HG03521 (cell line): Measurements from ENCODE around the gene HEMK1.

Experiments
- ATAC-seq: cut with Tn5 transposase; IDR thresholded peaks from one replicate; pipeline ENCODE4 v1.9.1; 2021; ENCODE audit warnings: mild to moderate bottlenecking, moderate library complexity; ENCODE audit not compliant: unreplicated experiment

The HEMK1 gene

DNA sequence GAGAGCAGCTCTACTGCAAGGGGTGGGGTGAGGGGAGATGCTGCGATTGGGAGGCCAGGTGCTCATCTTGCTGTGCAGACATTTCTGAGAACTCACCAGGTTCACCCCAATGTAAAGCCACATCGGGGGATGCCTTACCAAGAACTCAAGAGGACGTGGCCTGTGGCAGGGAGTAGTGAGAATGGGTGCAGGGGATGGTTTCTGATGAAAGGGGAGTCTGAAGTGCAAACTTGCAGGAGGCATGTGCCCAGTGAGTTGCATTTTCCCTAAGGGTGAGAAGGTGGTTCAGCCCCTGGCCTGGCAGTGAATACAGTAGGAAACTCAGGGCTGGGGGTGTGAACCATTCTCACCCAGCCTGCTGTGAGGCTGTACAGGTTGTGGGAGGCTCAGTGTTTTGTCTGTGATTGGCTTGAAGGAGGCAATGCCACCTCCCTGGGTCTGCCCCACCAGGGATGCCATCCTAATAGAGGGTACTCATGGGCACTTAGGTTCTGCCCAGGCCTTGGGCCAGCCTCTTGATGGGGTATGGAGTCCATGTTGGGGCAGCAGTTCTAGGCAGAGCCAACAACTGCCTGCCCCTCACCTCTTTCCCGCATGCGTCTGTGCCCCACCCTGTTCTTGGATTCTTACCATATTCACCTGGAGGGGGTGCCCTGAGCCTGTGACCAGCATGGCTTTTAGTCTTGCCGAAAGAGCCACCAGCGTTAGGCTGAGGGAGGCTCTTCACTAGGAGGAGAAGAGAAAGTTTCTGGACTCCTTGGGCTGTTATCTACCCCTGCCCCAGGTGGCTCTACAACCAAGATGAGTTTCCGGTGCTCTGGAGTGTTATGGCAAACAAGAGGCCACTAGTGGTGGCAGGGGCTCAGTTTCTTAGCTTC lies 4.5 kb downstream of the HEMK1 start:
- no peak for ATAC-seq

DNA sequence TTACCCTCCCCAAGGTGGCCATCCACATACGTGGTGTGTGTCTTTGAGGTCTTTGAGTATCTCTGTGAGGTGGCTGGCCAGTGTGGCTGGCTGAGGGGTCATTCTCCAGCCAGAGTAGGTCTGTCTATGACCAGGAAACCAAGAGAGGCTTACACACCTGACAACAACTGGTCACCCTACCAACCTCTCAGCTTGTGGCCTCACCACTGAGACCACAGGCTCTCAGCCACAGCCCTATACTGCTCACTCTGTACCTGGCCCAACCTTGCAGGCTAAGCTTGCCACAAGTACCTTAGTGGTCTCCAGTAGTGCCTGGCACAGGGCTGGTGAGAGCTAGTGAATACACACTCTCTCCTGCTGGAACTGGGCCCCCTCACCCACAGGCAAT lies 5.1 kb downstream of the HEMK1 start:
- no peak for ATAC-seq

DNA sequence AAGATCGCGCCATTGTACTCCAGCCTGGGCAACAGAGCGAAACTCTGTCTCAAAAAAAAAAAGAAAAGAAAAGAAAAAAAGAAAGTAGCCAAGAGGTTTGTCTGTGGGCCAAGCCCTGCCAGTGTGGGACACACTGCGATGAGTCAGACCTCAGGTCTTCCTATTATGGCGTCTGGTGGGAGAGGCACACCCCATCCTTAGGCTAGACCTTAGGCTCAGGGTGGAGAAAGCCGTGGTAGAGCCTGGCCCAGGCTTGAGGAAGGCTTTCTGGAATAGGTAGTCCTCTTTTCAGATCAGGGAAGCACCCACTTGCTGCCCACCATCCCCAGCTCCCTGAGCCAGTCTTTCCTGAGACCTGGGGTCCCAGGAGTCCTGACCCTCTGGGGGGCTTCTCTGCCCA lies 6.0 kb downstream of the HEMK1 start:
- no peak for ATAC-seq

DNA sequence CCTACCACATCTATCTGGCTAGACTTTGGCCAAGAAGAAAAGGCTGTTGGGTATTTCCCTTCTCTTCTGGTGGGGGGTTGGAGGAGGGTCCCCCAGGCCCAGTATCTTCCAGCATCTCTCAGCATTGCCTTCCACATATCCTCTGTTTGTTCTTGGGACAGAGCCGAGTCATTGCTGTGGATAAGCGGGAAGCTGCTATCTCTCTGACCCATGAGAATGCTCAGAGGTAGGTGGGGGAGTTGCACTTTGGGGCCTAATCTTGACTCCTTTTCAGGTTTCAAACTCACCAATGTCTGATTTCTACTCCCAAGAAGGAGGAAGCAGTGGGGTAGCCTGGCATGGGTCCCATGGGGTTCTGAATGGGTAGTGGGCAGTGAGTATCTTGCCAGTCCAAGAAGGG lies 8.0 kb downstream of the HEMK1 start:
- no peak for ATAC-seq

DNA sequence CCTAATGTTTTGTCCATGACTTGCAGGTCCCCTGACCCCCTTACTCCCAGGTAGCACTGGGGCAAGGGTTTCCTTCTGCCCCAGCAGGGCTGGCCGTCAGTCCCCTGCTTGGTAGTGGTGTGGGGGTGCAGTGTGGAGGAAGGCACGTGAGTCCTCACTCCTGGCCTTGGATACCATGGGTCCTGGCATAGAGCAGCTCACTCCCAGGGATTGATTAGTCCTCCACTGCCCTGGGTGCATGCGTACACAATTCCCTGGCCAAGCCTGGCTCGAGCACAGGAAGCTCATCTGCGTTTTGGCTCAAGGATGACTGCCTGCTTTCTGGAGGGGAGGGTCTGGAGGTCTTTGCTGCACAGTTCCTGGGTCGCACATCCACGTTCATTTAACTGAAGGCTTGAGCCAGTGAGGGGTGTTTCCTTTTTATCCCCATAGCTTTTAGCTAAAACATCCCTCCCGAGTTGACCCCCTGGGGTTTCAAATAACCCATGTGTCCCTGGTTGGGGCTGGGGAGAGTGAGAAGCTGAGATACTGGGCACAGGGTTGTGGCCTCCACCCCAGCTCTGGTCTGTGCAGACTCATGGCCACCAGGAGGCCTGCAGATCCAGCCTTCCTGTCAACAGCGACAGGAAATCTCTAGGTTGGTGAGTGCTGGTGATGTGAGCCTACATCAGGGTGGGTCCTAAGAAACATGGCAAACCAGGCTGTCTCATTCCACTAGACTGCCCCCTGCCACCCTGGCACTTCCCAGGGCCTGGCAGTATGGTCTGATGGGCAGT lies 11.5 kb downstream of the HEMK1 start:
- no peak for ATAC-seq

DNA sequence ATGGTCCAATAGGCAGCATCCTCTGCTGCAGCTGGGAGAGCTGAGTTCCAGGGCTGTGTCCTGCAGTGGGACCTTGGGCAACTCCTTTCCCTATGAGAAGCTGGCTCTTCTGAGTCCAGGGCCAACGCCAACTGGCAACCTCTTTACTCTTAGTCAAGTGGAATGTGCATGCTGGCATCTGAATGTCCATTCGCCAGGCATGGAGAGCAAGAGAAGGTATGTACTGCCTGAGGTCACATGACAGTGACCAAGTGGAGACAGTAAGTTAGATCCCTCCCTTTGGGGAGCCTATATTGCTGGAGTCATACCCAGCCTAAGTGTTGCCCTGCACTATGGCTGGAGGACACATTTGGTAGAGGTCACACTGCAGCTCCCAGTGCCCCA lies 12.1 kb downstream of the HEMK1 start:
- no peak for ATAC-seq

DNA sequence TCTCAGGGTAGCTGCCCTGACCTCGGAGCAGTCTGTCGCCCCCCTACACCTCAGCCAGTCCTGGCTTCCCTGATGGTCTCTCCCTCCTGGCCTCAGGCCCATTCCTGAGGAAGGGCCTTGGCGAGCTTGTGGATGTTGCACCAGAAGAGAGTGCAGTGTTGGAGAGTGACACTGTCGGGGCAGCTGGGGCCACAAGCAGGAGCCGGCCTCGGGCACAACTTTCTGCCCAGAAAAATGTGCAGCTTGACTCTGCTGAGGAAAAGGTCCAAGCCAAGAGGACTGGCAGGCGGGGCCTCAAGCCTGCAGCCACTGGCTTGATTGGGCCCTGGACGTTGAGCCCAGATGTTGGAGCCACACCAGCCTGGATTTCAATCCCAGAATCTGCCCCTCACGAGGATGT lies 12.8 kb downstream of the HEMK1 start:
- no peak for ATAC-seq

DNA sequence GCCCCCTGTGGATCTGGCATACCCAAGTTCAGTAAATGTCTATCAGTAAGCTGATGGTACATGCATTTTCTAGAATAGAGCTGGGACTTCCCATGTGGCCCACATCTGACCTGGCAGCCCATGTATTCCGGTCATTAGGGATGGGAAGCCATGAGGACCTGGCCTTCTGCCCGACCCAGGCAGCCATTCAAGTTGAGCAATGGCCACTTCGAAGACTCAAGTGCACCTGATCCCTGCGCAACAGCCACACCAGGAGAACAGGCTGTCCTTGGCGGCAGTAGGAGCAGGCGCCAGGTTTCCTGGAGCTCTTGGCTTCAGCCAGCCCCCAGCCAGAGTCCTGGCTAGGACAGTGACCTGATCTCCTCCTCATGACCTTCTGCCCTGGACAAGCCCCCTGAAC lies 14.6 kb downstream of the HEMK1 start:
- no peak for ATAC-seq

DNA sequence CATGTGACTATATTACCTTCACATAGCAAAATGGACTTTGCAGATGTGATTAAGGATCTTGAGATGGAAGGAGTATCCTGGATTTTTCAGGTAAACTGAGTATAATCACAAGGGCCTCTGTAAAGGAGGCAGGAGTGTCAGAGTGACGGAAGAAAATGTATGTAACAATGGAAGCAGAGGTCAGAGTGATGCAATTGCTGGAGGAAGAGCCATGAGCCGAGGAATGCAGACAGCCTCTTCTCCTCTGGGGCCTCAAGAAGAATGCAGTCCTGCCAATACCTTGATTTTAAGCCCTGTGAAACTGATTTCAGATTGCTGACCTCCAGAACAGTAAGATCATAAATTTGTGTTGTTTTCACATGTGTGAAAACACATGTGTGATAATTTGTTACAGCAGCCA lies 15.1 kb downstream of the HEMK1 start:
- ATAC-seq: no peak

DNA sequence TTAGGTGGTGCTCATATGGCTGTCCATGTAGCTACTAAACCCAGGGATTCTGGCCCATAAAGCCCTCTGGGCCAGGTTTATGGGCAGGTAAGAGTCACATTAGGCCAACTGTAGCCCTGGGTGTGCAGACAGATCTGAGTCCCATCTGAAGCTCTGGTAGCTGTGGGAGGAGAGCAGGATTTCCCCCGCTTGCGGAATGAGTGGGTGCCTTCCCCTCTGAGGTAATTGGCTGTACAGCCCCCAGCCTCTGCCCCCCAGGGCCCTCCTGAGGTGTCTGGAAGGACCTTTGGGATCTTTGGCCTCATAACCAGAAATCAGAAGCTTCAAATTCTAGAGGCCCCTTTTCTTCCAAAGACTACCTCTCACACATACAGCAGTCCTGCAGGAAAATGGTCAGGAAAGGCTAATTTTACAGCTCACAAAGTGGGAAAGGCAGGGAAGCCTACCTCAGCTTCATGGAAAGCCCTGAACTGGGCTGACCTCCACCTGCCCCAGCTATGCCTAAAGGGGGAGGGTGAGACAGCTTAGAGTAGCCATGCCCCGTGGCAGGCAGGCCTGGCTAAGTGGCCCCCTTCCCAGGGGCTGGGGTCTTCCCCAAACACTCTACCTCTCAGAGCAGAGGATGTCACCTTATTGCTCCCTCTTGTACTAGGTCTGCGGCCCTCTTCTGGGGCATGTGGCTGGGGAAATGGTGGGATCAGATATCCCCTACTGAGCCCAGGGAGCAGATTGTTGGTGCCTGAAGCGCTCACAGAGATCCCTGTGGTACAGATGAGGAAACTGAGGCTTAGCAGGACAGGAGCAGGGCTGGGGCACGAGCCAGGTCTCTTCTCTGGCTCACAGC lies 16.8 kb downstream of the HEMK1 start:
- ATAC-seq: no peak

DNA sequence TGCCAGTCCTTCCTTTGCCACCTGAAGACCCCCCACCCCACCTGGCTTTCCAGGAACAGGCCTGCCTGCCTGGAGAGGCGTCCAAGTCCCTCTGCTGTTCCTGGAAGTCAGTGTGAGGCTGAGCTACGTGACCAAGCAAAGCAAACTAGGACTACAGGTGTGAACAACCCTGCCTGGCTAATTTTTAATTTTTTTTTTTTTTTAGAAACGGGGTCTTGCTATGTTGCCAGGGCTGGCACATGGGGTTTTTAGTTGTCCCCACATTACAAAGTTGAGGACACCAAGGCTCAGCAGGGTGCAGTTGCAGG lies 17.4 kb downstream of the HEMK1 start:
- no peak for ATAC-seq

DNA sequence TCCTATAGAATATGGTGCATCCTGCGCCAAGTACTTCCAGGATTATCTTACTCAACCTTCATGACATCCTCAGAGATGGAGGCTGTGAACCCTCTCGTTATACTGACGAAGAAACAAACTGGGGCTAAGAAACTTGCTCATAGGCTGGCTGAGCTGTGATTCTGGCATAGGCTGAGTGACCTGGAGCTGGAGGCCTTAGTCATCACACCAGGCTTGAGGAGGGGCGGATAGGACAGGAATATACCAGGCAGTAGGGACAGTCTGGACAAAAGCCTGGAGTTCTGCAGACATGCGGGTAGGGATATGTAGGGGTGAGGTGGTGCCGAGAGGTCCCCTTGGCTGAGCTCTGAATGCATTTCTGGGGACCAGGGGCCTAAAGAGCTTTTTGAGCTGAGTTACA lies 18.1 kb downstream of the HEMK1 start:
- no peak for ATAC-seq

DNA sequence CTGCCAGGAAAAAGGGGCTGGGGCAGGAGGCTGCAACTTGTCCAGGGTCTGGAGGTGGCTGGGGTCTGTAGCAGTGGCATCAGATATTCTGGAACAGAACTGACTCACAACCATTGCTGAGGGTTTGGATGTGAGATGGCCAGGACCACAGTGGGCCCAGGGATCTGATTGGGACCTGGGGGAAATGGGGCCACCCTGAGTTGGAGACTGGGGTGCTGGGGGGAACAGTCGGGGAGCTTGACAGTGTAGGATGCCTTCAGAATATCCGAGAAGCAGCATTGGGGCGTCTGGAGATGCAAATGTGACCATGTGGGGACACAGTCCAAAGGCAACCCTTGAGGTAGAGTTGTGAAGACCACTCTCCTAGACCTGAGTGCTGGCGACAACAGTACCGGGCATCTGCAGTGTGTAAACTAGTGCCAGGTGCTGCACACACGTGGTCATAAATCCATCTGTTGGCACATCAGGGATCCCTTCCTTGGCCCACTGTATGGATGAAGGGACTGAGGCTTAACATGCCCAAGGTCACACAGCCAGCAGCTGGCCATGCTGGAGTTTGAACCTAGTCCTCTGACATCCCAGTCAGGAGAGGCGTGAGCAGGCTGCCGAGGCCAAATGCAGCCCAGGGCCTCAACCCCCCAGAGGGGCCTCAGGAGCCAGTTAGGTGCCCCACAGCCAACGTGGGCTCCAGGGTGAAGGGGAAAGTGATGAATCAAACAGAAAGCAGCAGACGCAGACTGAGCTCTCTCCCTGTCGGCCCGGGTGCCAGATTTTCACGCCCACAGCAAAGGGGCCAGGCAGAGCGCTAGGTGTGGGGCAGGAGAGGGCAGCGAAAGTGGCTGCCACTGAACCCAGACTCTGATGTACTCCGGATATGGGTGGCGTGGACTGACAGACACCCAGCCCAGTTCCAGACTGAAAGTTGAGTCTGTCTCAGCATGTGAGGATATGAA lies 18.8 kb downstream of the HEMK1 start:
- no peak for ATAC-seq

DNA sequence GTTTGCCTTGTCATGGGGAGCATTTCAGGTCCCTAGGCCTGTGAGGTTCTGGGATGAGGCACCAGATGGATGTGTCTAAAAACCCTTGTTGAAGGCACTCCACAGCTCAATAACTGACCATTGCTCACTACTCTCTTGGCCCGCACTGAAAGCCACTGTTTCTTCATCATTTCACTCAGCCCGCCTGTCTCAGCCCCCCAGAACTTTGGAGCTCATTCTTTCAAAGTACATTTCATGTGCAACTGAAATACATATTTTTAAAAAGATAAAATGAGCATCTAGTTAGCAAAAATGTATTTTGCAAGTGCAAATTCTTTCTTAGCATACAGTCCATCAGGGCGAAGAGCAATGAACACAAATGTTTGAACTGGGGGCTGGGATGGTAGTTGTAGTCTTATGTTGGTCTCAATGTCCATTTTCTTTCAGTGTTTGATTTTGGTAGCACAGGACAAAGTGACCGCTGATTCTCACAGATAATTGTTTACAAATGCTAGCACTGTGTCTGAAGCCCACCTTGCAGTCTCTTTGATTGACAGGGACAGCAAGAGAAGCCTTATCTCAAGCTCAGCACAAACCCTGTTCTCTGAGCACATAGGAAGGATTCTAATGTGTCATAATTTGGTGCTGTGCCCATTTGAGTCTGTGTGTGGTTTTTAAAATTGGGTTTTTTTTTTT lies 19.6 kb downstream of the HEMK1 start:
- ATAC-seq: no peak

DNA sequence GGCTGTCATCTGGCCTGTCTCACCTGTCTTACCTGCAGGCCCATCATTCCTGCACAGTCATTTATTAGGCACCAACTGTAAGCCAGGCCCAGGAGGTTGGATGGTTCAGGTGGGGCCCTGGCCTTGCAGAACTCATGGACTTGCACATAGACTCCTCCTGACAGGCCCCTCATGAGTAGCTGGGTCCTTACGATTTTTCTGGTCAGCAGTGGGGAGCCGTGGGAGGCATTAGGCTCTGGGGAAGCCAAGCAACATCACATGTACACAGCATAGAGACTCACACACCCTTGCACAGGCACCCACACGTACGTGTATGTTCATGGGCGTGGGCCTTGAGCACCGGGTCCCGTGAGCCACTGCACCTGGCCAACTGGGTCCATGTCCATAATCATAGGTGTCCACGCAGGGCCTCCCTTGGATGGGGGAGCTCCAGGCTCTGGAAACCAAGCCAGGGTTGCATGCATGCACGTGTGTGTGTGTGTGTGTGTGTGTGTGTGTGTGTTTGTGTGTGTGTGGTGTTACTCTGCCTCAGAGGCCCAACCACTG lies 21.9 kb downstream of the HEMK1 start:
- no peak for ATAC-seq

DNA sequence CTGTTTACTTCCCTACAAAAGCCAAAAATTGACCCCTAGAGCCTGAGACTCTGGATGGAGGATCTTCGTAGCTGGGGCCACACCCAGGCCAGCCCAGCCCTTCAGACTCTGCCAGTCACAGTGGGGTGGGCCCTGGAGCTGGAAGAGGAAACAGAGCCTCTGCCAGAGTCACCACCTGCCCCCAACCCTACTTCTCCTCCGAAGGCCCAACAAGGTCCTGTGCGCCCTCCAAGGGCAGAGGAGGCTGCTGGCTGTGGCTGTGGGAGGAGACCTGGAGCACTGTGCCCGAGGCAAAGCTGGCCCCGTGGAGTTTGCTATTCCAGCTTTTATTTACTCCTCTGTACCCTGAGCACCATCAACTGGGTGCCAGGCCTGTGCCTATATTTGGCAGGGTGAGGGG lies 23.2 kb downstream of the HEMK1 start:
- no peak for ATAC-seq

DNA sequence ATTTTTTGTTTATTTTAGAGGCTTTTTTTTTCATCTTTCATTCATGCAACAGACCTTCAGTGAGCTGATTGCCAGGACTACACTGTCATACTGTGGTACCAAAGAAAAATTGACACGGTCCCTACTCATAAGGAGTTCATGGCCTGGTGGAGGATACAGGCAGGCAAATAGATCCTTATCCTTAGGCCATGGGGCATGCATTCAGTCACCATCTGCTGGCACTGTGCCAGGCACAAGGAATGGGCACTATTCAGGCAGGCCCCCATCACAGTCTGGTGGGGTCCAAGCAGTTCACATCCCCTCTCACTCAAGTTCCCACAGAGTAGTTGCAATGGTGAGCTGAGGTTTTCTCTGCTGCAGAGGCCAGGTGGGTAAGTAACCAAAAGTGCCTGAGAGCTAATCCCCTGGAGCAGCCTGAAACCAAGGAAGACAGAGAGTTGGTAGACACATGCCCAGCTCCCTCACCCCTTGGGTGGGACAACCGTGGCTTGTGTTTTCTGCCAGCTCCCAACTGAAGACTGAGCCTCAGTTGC lies 25.0 kb downstream of the HEMK1 start:
- no peak for ATAC-seq

DNA sequence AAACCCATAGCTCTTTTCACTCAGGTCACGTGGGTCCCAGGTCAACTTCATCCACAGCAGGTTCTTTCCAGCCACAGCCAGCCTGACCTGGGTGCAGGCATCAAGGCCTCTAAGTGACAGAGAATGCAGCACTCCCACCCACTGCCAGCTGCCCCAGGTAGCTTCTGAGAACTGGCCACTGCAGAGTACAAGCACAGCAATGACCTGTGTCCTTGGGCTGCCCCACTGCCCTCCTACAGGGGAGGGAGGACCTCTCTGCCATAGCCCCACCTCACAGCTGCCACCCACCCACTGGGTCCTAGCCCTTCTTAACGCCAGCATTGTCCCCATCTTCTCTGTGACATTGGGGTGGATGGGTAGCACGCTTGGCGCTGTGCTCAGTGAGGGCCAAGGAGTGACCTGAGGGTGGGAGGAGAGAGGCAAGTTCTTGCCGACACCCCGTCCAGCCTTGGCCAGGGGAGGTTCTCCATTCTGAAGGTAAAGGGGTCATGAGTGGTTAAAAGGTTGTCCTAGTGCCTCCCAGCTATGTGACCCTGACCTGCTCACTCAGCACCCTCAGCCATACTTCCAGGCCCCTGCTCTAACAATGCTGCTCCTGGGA lies 29.9 kb downstream of the HEMK1 start:
- no peak for ATAC-seq

DNA sequence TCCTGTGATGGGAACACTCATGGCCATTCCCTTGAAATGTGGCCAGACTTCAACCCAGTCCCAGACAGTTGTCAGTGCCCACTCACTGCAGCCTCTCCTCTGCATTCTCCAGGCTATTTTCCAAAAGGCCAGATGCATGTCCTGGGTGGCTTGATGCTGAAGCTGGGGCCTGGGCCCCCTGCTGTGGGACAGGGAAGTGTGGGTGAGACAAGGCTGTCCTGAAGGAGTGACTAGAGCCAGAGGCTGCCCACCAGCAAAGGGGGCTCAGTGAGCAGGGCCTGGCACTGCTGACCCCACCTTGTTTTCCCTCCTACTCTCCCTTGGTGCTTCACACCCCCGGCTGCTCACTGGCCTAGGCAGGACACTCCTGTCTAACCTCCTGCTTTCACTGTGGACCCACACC lies 30.4 kb downstream of the HEMK1 start:
- no peak for ATAC-seq
